ENCODE data around the gene CPNE7. TPM values are rescaled to one million over a fixed set of nuclear protein-coding genes. Genes with fewer than 3 reads are reported as not detected.

CPNE7 gene
- total and polyA plus RNA-seq, 2 of the 8 experiments (the other 6 are each of a cell fraction or from before 2014, with no cell fraction given), result 10.0 to 23.7 TPM

GRCh38 chr16:89572073-89572484 lies 3.5 kb upstream of the CPNE7 start:
- POLR2A ChIA-PET (ENCODE audit: partially characterized antibody), result interaction anchor here (1.5 to 2.7 kb wide), 3 partner anchors 7 to 13 kb away, joined by 3 to 18 read pairs (median 15); no protein-coding TSS in a partner anchor
- DNase-seq (ENCODE audit: low read depth in 1 of 2, low spot score in 2 of 2), result no peak
- Histone ChIP-seq H4K5ac (ENCODE audit: insufficient read length, low read depth, low read length) (no peak overlapping the region), H3K4me1 (replicated peaks in 1 of 4; ENCODE audit: control insufficient read depth in 3 of 4, insufficient read depth in 4 of 4, low read length in 3 of 4) (peaks cover 0 to 13% (median 7%) of the 10 kb centered on the region in 4 experiments; a peak in 5 of 7 replicates), H3K27ac (ENCODE audit: low read depth, low read length) (no peak overlapping the region), H2BK5ac (ENCODE audit: low read depth, low read length) (no peak overlapping the region), H3K23me2 (ENCODE audit: low read depth, low read length) (peaks cover 6% of the 10 kb centered on the region; the same call in 1 of the 2 replicates), H2AK5ac (ENCODE audit: low read depth, low read length) (0 out of 2 replicates have a peak overlapping the region, but pooled peaks have one; percentile 2), H3K14ac (ENCODE audit: insufficient read length) (no peak overlapping the region), H3K23ac (ENCODE audit: insufficient read length) (no peak overlapping the region), H4K91ac (replicated peaks; ENCODE audit: insufficient read length, low read length) (no peak overlapping the region), H2AFZ (ENCODE audit: low read length) (no peak overlapping the region), H4K20me1 (replicated peaks in 1 of 2; ENCODE audit: control insufficient read depth in 1 of 2, insufficient read depth in 2 of 2, low read length in 2 of 2) (peaks cover 0 to 11% of the 10 kb centered on the region in 2 experiments), H3K56ac (replicated peaks; ENCODE audit: insufficient read length, low read depth, low read length) (no peak overlapping the region), H3K27me3 (replicated peaks in 1 of 4; ENCODE audit: control insufficient read depth in 3 of 4, extremely low read depth in 1 of 4, insufficient read depth in 3 of 4, low read length in 3 of 4) (peaks cover 4 to 29% (median 21%) of the 10 kb centered on the region in 4 experiments; a peak in 6 of 7 replicates), H4K8ac (ENCODE audit: extremely low read depth, insufficient read depth, low read length) (no peak overlapping the region), H3K36me3 (ENCODE audit: control insufficient read depth in 2 of 4, insufficient read depth in 4 of 4, low read length in 3 of 4) (no peaks in the 10 kb centered on the region), H3K79me1 (ENCODE audit: low read depth, low read length) (no peaks in the 10 kb centered on the region), H3K79me2 (ENCODE audit: control insufficient read depth in 1 of 2, insufficient read depth in 2 of 2, low read length in 2 of 2) (no peaks in the 10 kb centered on the region), H3K9me3 (ENCODE audit: insufficient read depth in 2 of 2, low read depth in 1 of 2, low read length in 1 of 2) (no peaks in the 10 kb centered on the region), H3K18ac (ENCODE audit: extremely low read depth, low read length) (no peak overlapping the region), H2BK120ac (replicated peaks; ENCODE audit: low read depth, low read length) (no peak overlapping the region), H2BK12ac (ENCODE audit: low read depth, low read length) (no peak overlapping the region), H2BK20ac (ENCODE audit: low read length) (no peak overlapping the region), H2BK15ac (ENCODE audit: low read length) (no peak overlapping the region), H3K4me3 (ENCODE audit: extremely low read depth in 1 of 4, insufficient read depth in 2 of 4, low read depth in 3 of 4, low read length in 4 of 4) (no peak overlapping the region), H3K4ac (replicated peaks; ENCODE audit: insufficient read length, low read depth, low read length) (no peak overlapping the region), H3K9ac (replicated peaks in 1 of 4; ENCODE audit: extremely low read depth in 1 of 4, low read depth in 3 of 4, low read length in 3 of 4) (no peak overlapping the region), H3K4me2 (ENCODE audit: insufficient read depth in 1 of 2, low read depth in 2 of 2, low read length in 2 of 2) (no peak overlapping the region)
- CTCF ChIA-PET (ENCODE audit: partially characterized antibody), result interaction anchor here (0.6 kb wide), 1 partner anchor 313 kb away, joined by 3 read pairs; no protein-coding TSS in a partner anchor
- WGBS, 2 experiments (ENCODE audit: extremely low coverage in 1 of 2, insufficient coverage in 1 of 2, insufficient read length in 1 of 2, insufficient replicate concordance in 2 of 2, low coverage in 1 of 2, low lambda C conversion rate in 2 of 2, missing lambda C conversion rate in 1 of 2), result 89% methylated on average over 14 of the region's 14 CpGs; no CpG with 5 or more reads in 1 of the 2 experiments
- FAIRE-seq, result no peak
- TF ChIP-seq ZNF274 (IDR thresholded peaks at IDR 0.05; ENCODE audit: borderline replicate concordance, extremely low read depth, low read length) (no peak), JUND (IDR thresholded peaks at IDR 0.05; ENCODE audit: low read length) (no peak)

All from H1 (cell line).